HAP-1 (cell line): ENCODE measurements around the gene CD248.

Experiments used
- DNase-seq, 2 experiments: peaks; one replicate each; pipeline ENCODE4 v3.0.0-alpha.2; 2016 to 2020; ENCODE audit warnings: low spot score in 2 of 2
- H3K27me3 ChIP-seq: fragments of 250-450 bp; sonication (Bioruptor Pico); 2 replicates; pipeline ENCODE4 v1.5.1; 2020; ENCODE audit warnings: low read depth, mild to moderate bottlenecking, moderate library complexity
- H3K36me3 ChIP-seq: fragments of 250-450 bp; sonication (Bioruptor Pico); replicated peaks from 2 replicates; pipeline ENCODE4 v1.5.1; 2020; ENCODE audit warnings: mild to moderate bottlenecking
- H3K4me1 ChIP-seq: fragments of 250-450 bp; sonication (Bioruptor Pico); 2 replicates; pipeline ENCODE4 v1.5.1; 2020; ENCODE audit warnings: mild to moderate bottlenecking
- H3K4me3 ChIP-seq: fragments of 250-450 bp; sonication (Bioruptor Pico); 2 replicates; pipeline ENCODE4 v1.5.1; 2020; ENCODE audit warnings: mild to moderate bottlenecking, moderate library complexity
- H3K9me3 ChIP-seq: fragments of 250-450 bp; sonication (Bioruptor Pico); 2 replicates; pipeline ENCODE4 v1.5.1; 2020; ENCODE audit warnings: mild to moderate bottlenecking, moderate library complexity
- in situ Hi-C: fragments of 300-500 bp; cut with MboI; formaldehyde crosslinking; loops from 3 replicates; pipeline ENCODE4 v1.14.3; 2020; ENCODE audit warnings: low sequenced_read_pairs, inconsistent platforms, mixed read lengths

CD248 gene

GRCh38 chr11:66346476-66347424 is 29.9 kb upstream of the CD248 start:
- Histone ChIP-seq H3K4me3 (peak overlapping the region; percentile 68), H3K36me3 (peaks cover 11% of the 10 kb centered on the region), H3K27me3 (no peaks in the 10 kb centered on the region), H3K4me1 (peaks cover 19% of the 10 kb centered on the region), H3K9me3 (no peaks in the 10 kb centered on the region)
- no peak for DNase-seq
- in situ Hi-C loops, result no loop called here

DNA sequence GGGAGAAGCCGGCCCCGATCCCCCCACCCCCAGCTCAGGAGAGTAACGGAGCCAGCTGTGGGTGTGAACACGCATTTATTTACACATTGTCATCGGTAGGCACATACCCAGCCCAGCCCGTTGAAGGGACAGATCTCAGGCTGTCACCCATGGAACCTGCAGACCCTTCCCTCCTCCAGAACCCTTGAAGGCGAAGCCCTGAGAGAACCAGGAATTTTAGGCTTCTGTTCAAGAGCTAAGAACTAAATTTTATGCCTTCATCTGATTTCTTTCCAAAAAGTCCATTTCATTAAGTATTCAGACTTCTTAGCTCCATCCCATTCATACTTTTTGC is 28.4 kb upstream of the CD248 start:
- in situ Hi-C loops, result no loop called here
- no peaks in the 10 kb centered on the region for H3K9me3 ChIP-seq
- H3K4me3 ChIP-seq, result peak overlapping the region; percentile 97
- no peaks in the 10 kb centered on the region for H3K27me3 ChIP-seq
- DNase-seq, result no peak
- peaks cover 23% of the 10 kb centered on the region for H3K36me3 ChIP-seq
- peaks cover 19% of the 10 kb centered on the region for H3K4me1 ChIP-seq

DNA sequence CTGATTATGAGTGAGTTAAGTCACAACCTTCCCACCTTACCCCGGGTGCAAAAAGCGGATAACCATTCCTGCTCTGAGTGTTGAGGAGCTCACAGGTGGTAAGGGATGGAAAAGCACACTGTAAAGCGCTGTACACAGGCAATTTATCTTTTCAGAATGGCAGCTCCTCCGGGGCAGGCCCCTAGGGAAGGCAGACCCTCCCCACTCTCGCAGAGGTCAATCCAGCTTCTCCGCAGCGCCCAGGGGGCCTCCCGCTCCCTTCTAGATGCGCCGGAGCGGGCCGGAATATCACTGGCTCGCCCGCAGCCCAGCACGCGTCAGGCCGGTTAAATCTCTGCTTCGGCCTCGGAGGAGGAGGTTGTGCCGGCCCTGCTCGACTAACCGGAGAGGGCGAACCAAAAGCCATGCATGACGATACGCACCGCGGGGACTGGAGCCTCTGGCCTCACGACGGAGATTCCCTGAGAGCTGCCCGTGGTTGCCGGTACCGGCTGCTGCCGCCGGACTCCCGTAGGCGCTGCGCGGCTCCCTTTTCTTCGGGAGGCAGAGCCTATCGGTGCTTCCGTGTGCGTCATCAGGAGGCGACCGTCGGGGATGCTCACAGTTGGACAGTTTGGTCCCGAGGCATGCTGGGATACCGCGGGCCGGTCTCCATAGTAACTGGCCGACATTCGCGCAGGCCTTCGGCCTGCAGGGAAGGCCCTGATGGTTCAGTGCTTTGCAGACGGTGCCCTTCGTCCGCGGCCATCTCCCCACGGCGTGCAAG is 27.9 kb upstream of the CD248 start, which contains the start of gene BRMS1:
BRMS1 (minus strand) TSS at position 555 of the 766 bp plus-strand sequence. CDS start 2,870 bp downstream, outside the sequence.
- Histone ChIP-seq H3K27me3 (no peaks in the 10 kb centered on the region), H3K9me3 (no peaks in the 10 kb centered on the region), H3K4me3 (peak within 1 kb of the TSS; percentile 97), H3K36me3 (peaks cover 24% of the 10 kb centered on the region), H3K4me1 (peaks cover 19% of the 10 kb centered on the region)
- in situ Hi-C loops, result no loop called here
- DNase-seq, result peak; percentile 96 to 98

DNA sequence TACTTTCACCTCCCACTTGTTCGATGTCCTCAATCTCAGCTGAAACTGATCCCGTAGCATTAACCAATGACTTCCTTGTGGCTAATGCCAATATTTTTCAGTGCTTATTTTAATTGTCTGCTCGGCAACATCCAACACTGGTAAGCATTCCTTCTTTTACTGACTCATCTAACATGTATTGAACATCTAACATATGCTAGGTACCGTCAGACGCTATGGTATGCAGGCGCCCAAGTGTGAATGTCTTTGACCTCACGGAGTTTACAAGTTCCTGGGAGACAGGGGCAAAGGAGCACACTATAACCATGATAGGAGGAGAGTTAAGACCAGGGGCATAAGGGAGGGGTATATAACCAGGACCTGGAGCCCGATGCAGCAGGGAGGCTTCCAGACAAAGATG is 26.3 kb upstream of the CD248 start:
- DNase-seq, result no peak
- no peaks in the 10 kb centered on the region for H3K27me3 ChIP-seq
- H3K9me3 ChIP-seq, result no peaks in the 10 kb centered on the region
- H3K36me3 ChIP-seq, result peaks cover 24% of the 10 kb centered on the region
- peaks cover 17% of the 10 kb centered on the region for H3K4me1 ChIP-seq
- in situ Hi-C loops, result no loop called here
- H3K4me3 ChIP-seq, result no peak overlapping the region

- in situ Hi-C loops, result no loop called here
- no peaks in the 10 kb centered on the region for H3K9me3 ChIP-seq
- H3K4me1 ChIP-seq, result peaks cover 16% of the 10 kb centered on the region
- peaks cover 24% of the 10 kb centered on the region for H3K36me3 ChIP-seq
- H3K27me3 ChIP-seq, result no peaks in the 10 kb centered on the region
- DNase-seq, result no peak
- H3K4me3 ChIP-seq, result no peak overlapping the region
Observed at GRCh38 chr11:66341502-66342126, 24.8 kb upstream of the CD248 start.

DNA sequence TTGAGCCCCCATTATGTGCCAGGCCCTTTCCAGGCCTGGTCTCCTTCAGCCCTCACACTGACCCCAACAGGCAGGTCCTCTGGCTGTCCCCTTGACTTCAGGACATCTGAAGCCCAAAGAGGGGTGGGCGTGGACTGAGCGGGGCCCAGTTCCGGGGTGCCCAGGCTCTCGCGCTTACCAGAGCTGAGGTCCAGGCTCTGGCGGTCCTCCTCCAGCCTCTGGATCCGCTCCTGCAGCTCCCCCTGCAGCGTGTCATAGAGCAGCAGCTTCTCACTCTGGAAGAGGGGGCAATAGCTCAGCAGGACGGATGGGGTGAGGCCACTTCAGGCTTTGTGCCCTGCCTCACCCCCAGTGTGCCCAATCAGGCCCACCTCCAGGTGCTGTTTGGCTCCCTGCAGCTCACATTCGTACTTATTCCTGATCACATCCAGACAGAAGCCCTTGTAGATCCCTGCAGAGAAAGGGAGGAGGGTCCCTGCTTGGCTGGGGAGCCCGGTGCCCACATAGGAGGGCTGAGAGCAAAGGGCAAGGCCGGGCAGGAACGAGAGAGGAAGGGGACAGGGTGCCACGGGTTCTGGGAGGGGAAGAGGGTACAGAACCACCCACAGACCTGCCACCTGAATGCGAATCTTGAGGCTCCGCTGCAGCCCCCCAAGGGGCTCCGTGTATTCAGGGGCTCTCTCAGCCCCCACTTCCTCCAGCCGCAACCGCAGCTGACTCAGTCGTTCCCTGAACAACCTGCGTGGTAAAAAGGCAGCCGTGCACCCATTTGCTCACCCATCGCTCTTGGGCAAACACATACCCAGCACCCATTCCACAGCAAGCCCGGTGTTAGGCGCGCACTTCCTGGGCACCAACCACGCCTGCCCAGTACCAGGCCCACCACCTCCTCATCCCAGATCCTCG is 24.0 kb upstream of the CD248 start:
- no peak for DNase-seq
- Histone ChIP-seq H3K36me3 (peaks cover 24% of the 10 kb centered on the region), H3K9me3 (no peaks in the 10 kb centered on the region), H3K4me3 (no peak overlapping the region), H3K4me1 (peaks cover 10% of the 10 kb centered on the region), H3K27me3 (no peaks in the 10 kb centered on the region)
- in situ Hi-C loops, result no loop called here

DNA sequence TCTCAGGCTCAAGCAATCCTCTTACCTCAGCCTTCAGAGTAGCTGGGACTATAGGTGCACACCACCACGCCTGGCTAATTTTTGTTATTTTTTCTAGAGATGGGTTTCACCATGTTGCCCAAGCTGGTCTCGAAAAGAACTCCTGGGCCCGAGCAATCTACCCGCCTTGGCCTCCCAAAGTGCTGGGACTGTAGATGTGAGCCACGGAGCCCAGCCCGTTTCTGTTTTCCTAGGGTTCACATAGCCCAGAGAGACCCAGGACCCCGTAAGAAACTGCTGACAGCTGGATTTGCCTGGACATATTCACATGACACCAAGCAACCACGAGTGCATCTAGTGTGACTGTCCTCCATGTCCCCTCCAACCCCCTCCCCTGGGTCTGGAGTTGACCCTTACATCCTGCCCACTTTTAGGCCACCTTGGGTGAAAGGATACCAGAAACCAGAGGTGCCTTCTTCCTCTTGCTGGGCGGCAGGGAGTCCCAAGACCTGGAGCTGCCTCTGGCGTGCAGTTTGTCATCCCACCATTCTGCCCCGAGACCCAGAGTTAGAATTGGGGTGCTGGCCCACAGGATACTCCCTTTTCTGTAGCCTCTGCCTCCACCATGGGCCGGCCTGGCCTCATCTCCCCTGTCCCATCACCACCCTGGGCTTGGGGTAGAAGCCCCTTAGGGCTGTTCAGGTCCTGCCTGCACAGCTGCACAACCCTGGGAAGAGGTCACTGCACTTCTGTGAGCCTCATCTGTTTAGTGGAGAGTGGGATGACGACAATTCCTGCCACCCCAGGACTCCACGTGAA is 23.0 kb upstream of the CD248 start:
- Histone ChIP-seq H3K27me3 (no peaks in the 10 kb centered on the region), H3K4me3 (no peak overlapping the region), H3K36me3 (peaks cover 18% of the 10 kb centered on the region), H3K4me1 (peaks cover 3% of the 10 kb centered on the region; the same call in 1 of the 2 replicates), H3K9me3 (no peaks in the 10 kb centered on the region)
- no peak for DNase-seq
- in situ Hi-C loops, result no loop called here

DNA sequence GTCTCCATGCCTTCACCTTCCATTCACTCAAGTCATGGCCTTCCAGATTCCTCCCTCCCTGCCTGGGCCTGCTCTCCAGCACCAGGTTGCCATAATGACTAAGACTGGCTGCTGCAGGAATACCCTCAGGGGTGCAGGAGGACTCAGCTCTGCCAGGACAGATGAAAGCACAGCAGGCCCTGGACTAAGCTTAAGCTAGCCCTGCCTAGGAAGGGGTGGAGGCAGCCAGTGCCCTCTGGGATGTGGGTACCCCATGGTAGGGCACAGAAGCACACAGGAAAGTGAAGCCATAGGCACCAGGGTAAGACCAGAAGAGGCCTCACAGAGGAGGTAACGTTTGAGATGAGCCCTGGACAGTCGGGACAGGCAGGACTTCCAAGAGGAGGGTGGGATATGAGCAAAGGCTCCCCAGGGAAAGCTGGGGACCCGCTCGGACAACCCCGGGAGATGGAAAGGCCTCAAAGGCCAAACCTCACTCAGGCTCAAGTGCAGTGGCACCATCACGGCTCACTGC is 22.4 kb upstream of the CD248 start:
- in situ Hi-C loops, result no loop called here
- Histone ChIP-seq H3K4me1 (peaks cover 2% of the 10 kb centered on the region; the same call in 1 of the 2 replicates), H3K9me3 (no peaks in the 10 kb centered on the region), H3K4me3 (no peak overlapping the region), H3K36me3 (peaks cover 18% of the 10 kb centered on the region), H3K27me3 (no peaks in the 10 kb centered on the region)
- no peak for DNase-seq

GRCh38 chr11:66338276-66339161 is 21.7 kb upstream of the CD248 start:
- H3K9me3 ChIP-seq, result no peaks in the 10 kb centered on the region
- in situ Hi-C loops, result no loop called here
- H3K4me3 ChIP-seq, result no peak overlapping the region
- no peaks in the 10 kb centered on the region for H3K27me3 ChIP-seq
- no peaks in the 10 kb centered on the region for H3K4me1 ChIP-seq
- peaks cover 18% of the 10 kb centered on the region for H3K36me3 ChIP-seq
- no peak for DNase-seq

DNA sequence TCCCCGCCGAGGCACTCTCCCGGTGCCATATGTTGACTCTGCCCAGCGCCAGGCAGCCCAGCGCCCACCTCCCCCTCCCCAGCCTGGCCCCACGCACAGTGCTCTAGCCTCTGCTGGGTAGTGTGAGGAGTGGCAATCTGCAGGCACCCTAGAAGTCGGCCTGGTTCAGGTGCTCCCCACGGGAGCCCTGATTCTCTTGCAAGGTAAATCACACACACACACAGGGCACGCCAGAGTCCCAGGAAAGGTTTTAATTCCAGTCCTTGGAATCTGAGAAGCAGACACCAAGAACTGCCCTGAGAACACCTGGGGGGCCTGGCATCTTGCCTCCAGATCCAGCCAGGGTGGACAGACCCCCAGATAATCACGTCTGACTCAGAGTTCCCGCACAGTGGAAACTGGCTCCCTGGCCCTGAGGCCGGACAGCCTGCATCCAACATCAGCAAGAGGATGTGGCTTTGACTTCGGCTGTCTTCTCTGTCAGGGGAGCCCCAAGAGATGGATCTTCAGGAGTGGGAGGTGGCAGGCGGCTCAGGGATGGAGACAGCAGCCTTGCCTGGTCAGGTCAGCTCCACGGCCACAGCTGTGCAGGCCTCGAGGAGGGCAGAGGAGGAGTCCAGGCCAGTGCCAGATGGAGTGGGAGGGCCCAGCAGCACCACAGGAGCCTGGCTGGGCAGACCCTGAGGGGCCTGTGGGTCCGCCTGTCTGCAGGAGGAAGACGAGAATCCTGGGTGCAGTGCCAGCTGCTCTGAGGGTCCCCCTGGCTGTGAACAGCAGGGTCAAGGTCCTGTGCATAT is 20.5 kb upstream of the CD248 start:
- Histone ChIP-seq H3K9me3 (no peaks in the 10 kb centered on the region), H3K4me1 (no peaks in the 10 kb centered on the region), H3K36me3 (peaks cover 14% of the 10 kb centered on the region), H3K27me3 (no peaks in the 10 kb centered on the region), H3K4me3 (no peak overlapping the region)
- in situ Hi-C loops, result no loop called here
- DNase-seq, result no peak
